WTC11 (cell line): ENCODE measurements around the gene SNAI1. TPM values are rescaled to one million over a fixed set of nuclear protein-coding genes. Genes with fewer than 3 reads are reported as not detected.
A peak's percentile ranks its signal among the peaks of the same experiment; 100 is the strongest.

Experiments used
- ATAC-seq: fragments of 200-7000 bp; cut with Tn5 transposase; 2 replicates; pipeline ENCODE4 v1.10.0; 2021; ENCODE audit warnings: mild to moderate bottlenecking, moderate library complexity
- CTCF ChIA-PET: fragments of 300-600 bp; sonication (Branson Sonifier 250); formaldehyde crosslinking; loops from one replicate; lab custom pipeline; 2021; ENCODE audit warnings: antibody characterized with exemption; lab: Charles Lee
- POLR2A ChIA-PET: fragments of 350-600 bp; sonication (Branson Sonifier 250); formaldehyde crosslinking; loops from one replicate; lab custom pipeline; 2021; ENCODE audit warnings: antibody characterized with exemption; lab: Charles Lee
- DNase-seq: peaks from one replicate; pipeline ENCODE4 v3.0.0; 2021; ENCODE audit warnings: low spot score
- H3K27ac Mint-ChIP-seq: 2 replicates; pipeline ENCODE4 v1.8.0; 2021; ENCODE audit warnings: mixed read lengths
- H3K27me3 Mint-ChIP-seq: 2 replicates; pipeline ENCODE4 v1.8.0; 2021; ENCODE audit warnings: low read depth, mild to moderate bottlenecking, moderate library complexity, mixed read lengths
- H3K36me3 Mint-ChIP-seq: 2 replicates; pipeline ENCODE4 v1.8.0; 2021; ENCODE audit warnings: mixed read lengths
- H3K4me1 Mint-ChIP-seq: 2 replicates; pipeline ENCODE4 v1.8.0; 2022; ENCODE audit warnings: mixed read lengths
- H3K4me3 Mint-ChIP-seq: 2 replicates; pipeline ENCODE4 v1.8.0; 2021; ENCODE audit warnings: mild to moderate bottlenecking, moderate library complexity, mixed read lengths
- H3K9me3 Mint-ChIP-seq: 2 replicates; pipeline ENCODE4 v1.8.0; 2021; ENCODE audit warnings: mixed read lengths
- ATF1 ChIP-seq: sonication (generic); formaldehyde crosslinking; IDR thresholded peaks from 2 replicates; pipeline ENCODE4 v1.8.1; 2023; ENCODE audit warnings: mild to moderate bottlenecking, moderate library complexity, missing genetic modification reagents
- ETV6 ChIP-seq: sonication (generic); formaldehyde crosslinking; IDR thresholded peaks from 2 replicates; pipeline ENCODE4 v1.8.1; 2022; ENCODE audit warnings: mild to moderate bottlenecking, missing genetic modification reagents
- FOXJ3 ChIP-seq: sonication (generic); formaldehyde crosslinking; IDR thresholded peaks from 2 replicates; pipeline ENCODE4 v1.9.0; 2021; ENCODE audit warnings: missing genetic modification reagents, mild to moderate bottlenecking, borderline replicate concordance
- FOXP1 ChIP-seq: sonication (generic); formaldehyde crosslinking; IDR thresholded peaks from 2 replicates; pipeline ENCODE4 v1.8.0; 2022; ENCODE audit warnings: missing genetic modification reagents, mild to moderate bottlenecking, moderate library complexity, borderline replicate concordance
- GABPB1 ChIP-seq: sonication (generic); formaldehyde crosslinking; IDR thresholded peaks from 2 replicates; pipeline ENCODE4 v1.8.1; 2023; ENCODE audit warnings: mild to moderate bottlenecking, missing genetic modification reagents
- IRF2 ChIP-seq: sonication (generic); formaldehyde crosslinking; IDR thresholded peaks from 2 replicates; pipeline ENCODE4 v1.8.0; 2022; ENCODE audit warnings: low read depth, missing genetic modification reagents, borderline replicate concordance
- MYBL2 ChIP-seq: sonication (generic); formaldehyde crosslinking; IDR thresholded peaks from 2 replicates; pipeline ENCODE4 v1.8.1; 2023; ENCODE audit warnings: mild to moderate bottlenecking, moderate library complexity, missing genetic modification reagents
- NFE2L1 ChIP-seq: sonication (generic); formaldehyde crosslinking; IDR thresholded peaks from 2 replicates; pipeline ENCODE4 v1.8.1; 2023; ENCODE audit warnings: missing genetic modification reagents
- SMAD3 ChIP-seq: sonication (generic); formaldehyde crosslinking; IDR thresholded peaks from 2 replicates; pipeline ENCODE4 v1.8.0; 2022; ENCODE audit warnings: missing genetic modification reagents, mild to moderate bottlenecking, borderline replicate concordance
- SMAD4 ChIP-seq: sonication (generic); formaldehyde crosslinking; IDR thresholded peaks from 2 replicates; pipeline ENCODE4 v1.8.0; 2022; ENCODE audit warnings: mild to moderate bottlenecking, missing genetic modification reagents
- SP1 ChIP-seq: sonication (generic); formaldehyde crosslinking; conservative IDR thresholded peaks from 2 replicates; pipeline ENCODE4 v1.8.1; 2022; ENCODE audit warnings: missing genetic modification reagents
- TEAD1 ChIP-seq: sonication (generic); formaldehyde crosslinking; IDR thresholded peaks from 2 replicates; pipeline ENCODE4 v1.8.0; 2022; ENCODE audit warnings: mild to moderate bottlenecking, missing genetic modification reagents
- TP53 ChIP-seq: sonication (generic); formaldehyde crosslinking; IDR thresholded peaks from 2 replicates; pipeline ENCODE4 v1.8.1; 2023; ENCODE audit warnings: mild to moderate bottlenecking, missing genetic modification reagents
- ZBTB21 ChIP-seq: sonication (generic); formaldehyde crosslinking; IDR thresholded peaks from 2 replicates; pipeline ENCODE4 v1.8.1; 2023; ENCODE audit warnings: mild to moderate bottlenecking, missing genetic modification reagents, borderline replicate concordance
- ZNF138 ChIP-seq: sonication (generic); formaldehyde crosslinking; conservative IDR thresholded peaks from 2 replicates; pipeline ENCODE4 v1.8.1; 2022; ENCODE audit warnings: mild to moderate bottlenecking, moderate library complexity, missing genetic modification reagents
- ZNF232 ChIP-seq: sonication (generic); formaldehyde crosslinking; IDR thresholded peaks from 2 replicates; pipeline ENCODE4 v1.8.0; 2022; ENCODE audit warnings: mild to moderate bottlenecking, missing genetic modification reagents
- ZNF416 ChIP-seq: fragments of 250-450 bp; sonication (Bioruptor Pico); IDR thresholded peaks from 2 replicates; pipeline ENCODE4 v1.9.0; 2021; ENCODE audit warnings: mild to moderate bottlenecking, inconsistent platforms
- ZNF423 ChIP-seq: fragments of 250-450 bp; sonication (Bioruptor Pico); IDR thresholded peaks from 2 replicates; pipeline ENCODE4 v2.1.2; 2022; ENCODE audit warnings: mild to moderate bottlenecking, moderate library complexity
- total RNA-seq: library from RNA; stranded (reverse); gene quantifications from 3 replicates; pipeline ENCODE4 v1.2.3, GENCODE V29; 2021
- TF ChIP-seq, protein P1 (sequence below): sonication (generic); formaldehyde crosslinking; IDR thresholded peaks from 2 replicates; pipeline ENCODE4 v1.8.1; 2023; ENCODE audit warnings: mild to moderate bottlenecking, missing genetic modification reagents, moderate library complexity
- TF ChIP-seq, protein P2 (sequence below): sonication (generic); formaldehyde crosslinking; IDR thresholded peaks from 2 replicates; pipeline ENCODE4 v1.8.1; 2022; ENCODE audit warnings: low read depth, missing genetic modification reagents, borderline replicate concordance
- TF ChIP-seq, protein P3 (sequence below): fragments of 250-450 bp; sonication (Bioruptor Pico); IDR thresholded peaks from 2 replicates; pipeline ENCODE4 v1.9.0; 2021; ENCODE audit warnings: moderate library complexity, mild to moderate bottlenecking, inconsistent platforms, borderline replicate concordance
- TF ChIP-seq, protein P4 (sequence below): sonication (generic); formaldehyde crosslinking; IDR thresholded peaks from 2 replicates; pipeline ENCODE4 v1.8.0; 2022; ENCODE audit warnings: missing genetic modification reagents
- TF ChIP-seq, protein P5 (sequence below): fragments of 250-450 bp; sonication (Bioruptor Pico); IDR thresholded peaks from 2 replicates; pipeline ENCODE4 v2.1.2; 2022; ENCODE audit warnings: mild to moderate bottlenecking, moderate library complexity
- TF ChIP-seq, protein P6 (sequence below): sonication (generic); formaldehyde crosslinking; IDR thresholded peaks from 2 replicates; pipeline ENCODE4 v1.8.1; 2023; ENCODE audit warnings: mild to moderate bottlenecking, missing genetic modification reagents, moderate library complexity
- TF ChIP-seq, protein P7 (sequence below): sonication (generic); formaldehyde crosslinking; IDR thresholded peaks from 2 replicates; pipeline ENCODE4 v1.8.0; 2022; ENCODE audit warnings: mild to moderate bottlenecking, missing genetic modification reagents

SNAI1 gene
- total RNA-seq, 1 experiment from 2014 or later: 7.9 TPM

DNA sequence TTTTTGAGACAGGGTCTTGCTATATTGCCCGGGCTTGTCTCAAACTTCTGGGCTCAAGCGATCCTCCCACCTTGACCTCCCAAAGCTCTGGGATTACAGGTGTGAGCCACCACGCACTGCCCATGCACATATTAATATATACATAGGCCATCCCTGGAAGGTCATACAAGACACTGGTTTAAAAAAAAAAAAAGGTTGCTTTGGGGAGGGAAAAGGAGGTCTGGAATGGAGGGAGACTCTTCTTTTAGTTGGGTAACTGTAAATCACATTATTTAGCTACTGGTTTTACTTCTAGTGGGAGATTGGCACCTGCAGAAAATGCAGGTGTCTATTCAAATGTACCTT, 4.1 kb upstream of the SNAI1 start:
- DNase-seq: no peak
- ChIA-PET CTCF (interaction anchor here (0.7 to 10.5 kb wide), 26 partner anchors 8 to 337 kb away, joined by 3 to 288 read pairs (median 8); partner anchors contain the start of gene PEDS1), POLR2A (interaction anchor here (0.7 kb wide), 1 partner anchor 8 kb away, joined by 3 read pairs; no protein-coding TSS in a partner anchor)
- H3K9me3 Mint-ChIP-seq: no peaks in the 10 kb centered on the region
- H3K27me3 Mint-ChIP-seq: peaks cover 31% of the 10 kb centered on the region
- no peak overlapping the region for H3K4me3 Mint-ChIP-seq
- peaks cover 38% of the 10 kb centered on the region for H3K4me1 Mint-ChIP-seq
- no peaks in the 10 kb centered on the region for H3K36me3 Mint-ChIP-seq
- no peak overlapping the region for H3K27ac Mint-ChIP-seq
- TF ChIP-seq, protein P1, sequence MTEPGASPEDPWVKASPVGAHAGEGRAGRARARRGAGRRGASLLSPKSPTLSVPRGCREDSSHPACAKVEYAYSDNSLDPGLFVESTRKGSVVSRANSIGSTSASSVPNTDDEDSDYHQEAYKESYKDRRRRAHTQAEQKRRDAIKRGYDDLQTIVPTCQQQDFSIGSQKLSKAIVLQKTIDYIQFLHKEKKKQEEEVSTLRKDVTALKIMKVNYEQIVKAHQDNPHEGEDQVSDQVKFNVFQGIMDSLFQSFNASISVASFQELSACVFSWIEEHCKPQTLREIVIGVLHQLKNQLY (CRISPR knock-in tag): no peak
- TF ChIP-seq IRF2 (CRISPR knock-in tag) (no peak), ZNF138 (CRISPR knock-in tag) (no peak), FOXJ3 (CRISPR knock-in tag) (no peak), ZNF232 (CRISPR knock-in tag) (no peak)
- TF ChIP-seq, protein P2, sequence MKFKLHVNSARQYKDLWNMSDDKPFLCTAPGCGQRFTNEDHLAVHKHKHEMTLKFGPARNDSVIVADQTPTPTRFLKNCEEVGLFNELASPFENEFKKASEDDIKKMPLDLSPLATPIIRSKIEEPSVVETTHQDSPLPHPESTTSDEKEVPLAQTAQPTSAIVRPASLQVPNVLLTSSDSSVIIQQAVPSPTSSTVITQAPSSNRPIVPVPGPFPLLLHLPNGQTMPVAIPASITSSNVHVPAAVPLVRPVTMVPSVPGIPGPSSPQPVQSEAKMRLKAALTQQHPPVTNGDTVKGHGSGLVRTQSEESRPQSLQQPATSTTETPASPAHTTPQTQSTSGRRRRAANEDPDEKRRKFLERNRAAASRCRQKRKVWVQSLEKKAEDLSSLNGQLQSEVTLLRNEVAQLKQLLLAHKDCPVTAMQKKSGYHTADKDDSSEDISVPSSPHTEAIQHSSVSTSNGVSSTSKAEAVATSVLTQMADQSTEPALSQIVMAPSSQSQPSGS (CRISPR knock-in tag): no peak
- no peak for ATAC-seq

DNA sequence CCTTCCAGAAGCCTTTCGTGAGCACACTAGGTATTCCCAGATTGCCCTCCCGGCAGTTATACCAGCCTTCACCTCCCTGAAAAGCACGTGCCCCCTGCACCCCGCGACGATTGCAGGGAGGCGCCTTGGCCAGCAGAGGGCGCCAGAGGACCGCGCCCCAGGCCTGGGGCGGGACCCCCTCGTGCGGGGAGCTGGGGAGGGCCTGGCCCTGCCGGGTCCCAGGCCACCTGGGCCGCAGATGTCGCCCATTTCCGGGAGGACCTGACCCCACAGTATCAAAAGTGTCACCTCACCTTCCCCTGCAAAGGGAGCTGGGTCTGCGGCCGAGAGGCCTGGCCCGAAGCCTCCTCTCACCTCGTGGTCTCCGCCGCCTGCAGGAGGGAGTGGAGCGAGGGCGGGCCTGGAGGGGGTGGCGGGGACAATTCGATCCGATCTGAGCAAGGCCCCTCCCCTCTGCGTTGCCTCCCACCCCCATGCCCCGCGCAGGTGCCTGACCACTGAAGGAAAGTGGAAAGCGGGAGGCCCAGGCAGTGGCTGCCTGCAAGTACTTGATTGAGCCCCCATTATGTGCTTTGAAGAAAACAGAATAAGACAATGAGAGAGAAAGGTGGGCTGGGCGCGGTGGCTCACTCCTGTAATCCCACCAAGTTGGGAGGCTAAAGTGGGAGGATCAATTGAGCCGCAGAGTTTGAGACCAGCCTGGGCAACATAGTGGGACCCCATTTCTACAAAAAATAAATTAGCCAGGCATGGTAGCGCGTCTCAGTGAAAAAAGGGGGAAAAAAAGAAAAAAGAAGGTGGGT, 3.5 kb upstream of the SNAI1 start:
- ATAC-seq (peak; percentile 63), DNase-seq (peak; percentile 79)
- Mint-ChIP-seq H3K36me3 (no peaks in the 10 kb centered on the region), H3K27ac (no peak overlapping the region), H3K27me3 (peaks cover 34% of the 10 kb centered on the region), H3K4me1 (peaks cover 44% of the 10 kb centered on the region), H3K4me3 (peak overlapping the region; percentile 51), H3K9me3 (no peaks in the 10 kb centered on the region)
- ChIA-PET POLR2A (interaction anchor here (0.7 to 2.3 kb wide), 3 partner anchors 8 to 92 kb away, joined by 3 to 11 read pairs (median 3); no protein-coding TSS in a partner anchor), CTCF (interaction anchor here (0.5 to 10.5 kb wide), 55 partner anchors 9 to 392 kb away, joined by 3 to 288 read pairs (median 5); partner anchors contain the start of gene PEDS1)
- TF ChIP-seq TEAD1 (CRISPR knock-in tag) (peak; percentile 45; the same call in 1 of the 2 replicates), MYBL2 (CRISPR knock-in tag) (0 out of 2 replicates have a peak, but pooled peaks have one; percentile 30), ZNF416 (CRISPR knock-in tag) (no peak), ATF1 (CRISPR knock-in tag) (no peak), TP53 (CRISPR knock-in tag) (no peak), GABPB1 (CRISPR knock-in tag) (peak; percentile 67), ETV6 (CRISPR knock-in tag) (peak; percentile 55; the same call in 1 of the 2 replicates), ZNF423 (CRISPR knock-in tag) (peak; percentile 77), SMAD3 (CRISPR knock-in tag) (no peak), FOXP1 (CRISPR knock-in tag) (peak; percentile 83), NFE2L1 (CRISPR knock-in tag) (0 out of 2 replicates have a peak, but pooled peaks have one; percentile 53), SP1 (peak; percentile 21; the same call in 1 of the 2 replicates), SMAD4 (CRISPR knock-in tag) (no peak), ZBTB21 (CRISPR knock-in tag) (0 out of 2 replicates have a peak, but pooled peaks have one; percentile 28)
- TF ChIP-seq, protein P3, sequence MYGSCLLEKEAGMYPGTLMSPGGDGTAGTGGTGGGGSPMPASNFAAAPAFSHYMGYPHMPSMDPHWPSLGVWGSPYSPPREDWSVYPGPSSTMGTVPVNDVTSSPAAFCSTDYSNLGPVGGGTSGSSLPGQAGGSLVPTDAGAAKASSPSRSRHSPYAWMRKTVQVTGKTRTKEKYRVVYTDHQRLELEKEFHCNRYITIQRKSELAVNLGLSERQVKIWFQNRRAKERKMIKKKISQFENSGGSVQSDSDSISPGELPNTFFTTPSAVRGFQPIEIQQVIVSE (CRISPR knock-in tag): no peak
- TF ChIP-seq, protein P4, sequence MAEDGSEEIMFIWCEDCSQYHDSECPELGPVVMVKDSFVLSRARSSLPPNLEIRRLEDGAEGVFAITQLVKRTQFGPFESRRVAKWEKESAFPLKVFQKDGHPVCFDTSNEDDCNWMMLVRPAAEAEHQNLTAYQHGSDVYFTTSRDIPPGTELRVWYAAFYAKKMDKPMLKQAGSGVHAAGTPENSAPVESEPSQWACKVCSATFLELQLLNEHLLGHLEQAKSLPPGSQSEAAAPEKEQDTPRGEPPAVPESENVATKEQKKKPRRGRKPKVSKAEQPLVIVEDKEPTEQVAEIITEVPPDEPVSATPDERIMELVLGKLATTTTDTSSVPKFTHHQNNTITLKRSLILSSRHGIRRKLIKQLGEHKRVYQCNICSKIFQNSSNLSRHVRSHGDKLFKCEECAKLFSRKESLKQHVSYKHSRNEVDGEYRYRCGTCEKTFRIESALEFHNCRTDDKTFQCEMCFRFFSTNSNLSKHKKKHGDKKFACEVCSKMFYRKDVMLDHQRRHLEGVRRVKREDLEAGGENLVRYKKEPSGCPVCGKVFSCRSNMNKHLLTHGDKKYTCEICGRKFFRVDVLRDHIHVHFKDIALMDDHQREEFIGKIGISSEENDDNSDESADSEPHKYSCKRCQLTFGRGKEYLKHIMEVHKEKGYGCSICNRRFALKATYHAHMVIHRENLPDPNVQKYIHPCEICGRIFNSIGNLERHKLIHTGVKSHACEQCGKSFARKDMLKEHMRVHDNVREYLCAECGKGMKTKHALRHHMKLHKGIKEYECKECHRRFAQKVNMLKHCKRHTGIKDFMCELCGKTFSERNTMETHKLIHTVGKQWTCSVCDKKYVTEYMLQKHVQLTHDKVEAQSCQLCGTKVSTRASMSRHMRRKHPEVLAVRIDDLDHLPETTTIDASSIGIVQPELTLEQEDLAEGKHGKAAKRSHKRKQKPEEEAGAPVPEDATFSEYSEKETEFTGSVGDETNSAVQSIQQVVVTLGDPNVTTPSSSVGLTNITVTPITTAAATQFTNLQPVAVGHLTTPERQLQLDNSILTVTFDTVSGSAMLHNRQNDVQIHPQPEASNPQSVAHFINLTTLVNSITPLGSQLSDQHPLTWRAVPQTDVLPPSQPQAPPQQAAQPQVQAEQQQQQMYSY (CRISPR knock-in tag): 0 out of 2 replicates have a peak, but pooled peaks have one; percentile 19
- TF ChIP-seq, protein P5, sequence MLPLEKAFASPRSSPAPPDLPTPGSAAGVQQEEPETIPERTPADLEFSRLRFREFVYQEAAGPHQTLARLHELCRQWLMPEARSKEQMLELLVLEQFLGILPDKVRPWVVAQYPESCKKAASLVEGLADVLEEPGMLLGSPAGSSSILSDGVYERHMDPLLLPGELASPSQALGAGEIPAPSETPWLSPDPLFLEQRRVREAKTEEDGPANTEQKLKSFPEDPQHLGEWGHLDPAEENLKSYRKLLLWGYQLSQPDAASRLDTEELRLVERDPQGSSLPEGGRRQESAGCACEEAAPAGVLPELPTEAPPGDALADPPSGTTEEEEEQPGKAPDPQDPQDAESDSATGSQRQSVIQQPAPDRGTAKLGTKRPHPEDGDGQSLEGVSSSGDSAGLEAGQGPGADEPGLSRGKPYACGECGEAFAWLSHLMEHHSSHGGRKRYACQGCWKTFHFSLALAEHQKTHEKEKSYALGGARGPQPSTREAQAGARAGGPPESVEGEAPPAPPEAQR (CRISPR knock-in tag): no peak
- TF ChIP-seq, protein P6, sequence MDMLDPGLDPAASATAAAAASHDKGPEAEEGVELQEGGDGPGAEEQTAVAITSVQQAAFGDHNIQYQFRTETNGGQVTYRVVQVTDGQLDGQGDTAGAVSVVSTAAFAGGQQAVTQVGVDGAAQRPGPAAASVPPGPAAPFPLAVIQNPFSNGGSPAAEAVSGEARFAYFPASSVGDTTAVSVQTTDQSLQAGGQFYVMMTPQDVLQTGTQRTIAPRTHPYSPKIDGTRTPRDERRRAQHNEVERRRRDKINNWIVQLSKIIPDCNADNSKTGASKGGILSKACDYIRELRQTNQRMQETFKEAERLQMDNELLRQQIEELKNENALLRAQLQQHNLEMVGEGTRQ (CRISPR knock-in tag): peak; percentile 52
- TF ChIP-seq, protein P7, sequence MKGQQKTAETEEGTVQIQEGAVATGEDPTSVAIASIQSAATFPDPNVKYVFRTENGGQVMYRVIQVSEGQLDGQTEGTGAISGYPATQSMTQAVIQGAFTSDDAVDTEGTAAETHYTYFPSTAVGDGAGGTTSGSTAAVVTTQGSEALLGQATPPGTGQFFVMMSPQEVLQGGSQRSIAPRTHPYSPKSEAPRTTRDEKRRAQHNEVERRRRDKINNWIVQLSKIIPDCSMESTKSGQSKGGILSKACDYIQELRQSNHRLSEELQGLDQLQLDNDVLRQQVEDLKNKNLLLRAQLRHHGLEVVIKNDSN (CRISPR knock-in tag): peak; percentile 55; the same call in 1 of the 2 replicates
